ENCODE measurements around the gene CTNNA2. TPM values are rescaled to one million over a fixed set of nuclear protein-coding genes. Genes with fewer than 3 reads are reported as not detected.

The CTNNA2 gene
- total RNA-seq: not detected

- ATAC-seq: no peak
These were observed at the start of gene CTNNA2 for GRCh38 chr2:79512442-79513401. Gene CTNNA2 (plus strand): TSS chr2:79513051.

DNA sequence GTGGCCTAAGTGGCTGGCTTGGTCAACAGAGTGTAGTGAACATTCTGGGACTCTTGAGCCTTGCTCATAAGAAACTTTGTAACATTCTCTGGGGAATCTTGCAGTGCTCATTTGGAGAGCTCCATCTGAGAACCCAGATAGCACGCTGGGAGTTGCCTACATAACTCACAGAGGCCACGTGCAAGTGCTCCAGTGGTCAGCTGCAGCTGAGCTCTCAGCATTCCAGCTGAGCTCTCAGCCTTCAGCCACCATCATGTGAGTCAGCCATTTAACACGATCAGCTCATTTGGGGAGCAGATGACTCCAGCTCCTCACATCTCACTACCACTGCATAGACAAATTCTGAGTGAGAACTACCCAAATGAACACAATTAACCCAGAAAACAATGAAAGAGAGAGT is 25.5 kb upstream of the CTNNA2 start:
- no peak for ATAC-seq

DNA sequence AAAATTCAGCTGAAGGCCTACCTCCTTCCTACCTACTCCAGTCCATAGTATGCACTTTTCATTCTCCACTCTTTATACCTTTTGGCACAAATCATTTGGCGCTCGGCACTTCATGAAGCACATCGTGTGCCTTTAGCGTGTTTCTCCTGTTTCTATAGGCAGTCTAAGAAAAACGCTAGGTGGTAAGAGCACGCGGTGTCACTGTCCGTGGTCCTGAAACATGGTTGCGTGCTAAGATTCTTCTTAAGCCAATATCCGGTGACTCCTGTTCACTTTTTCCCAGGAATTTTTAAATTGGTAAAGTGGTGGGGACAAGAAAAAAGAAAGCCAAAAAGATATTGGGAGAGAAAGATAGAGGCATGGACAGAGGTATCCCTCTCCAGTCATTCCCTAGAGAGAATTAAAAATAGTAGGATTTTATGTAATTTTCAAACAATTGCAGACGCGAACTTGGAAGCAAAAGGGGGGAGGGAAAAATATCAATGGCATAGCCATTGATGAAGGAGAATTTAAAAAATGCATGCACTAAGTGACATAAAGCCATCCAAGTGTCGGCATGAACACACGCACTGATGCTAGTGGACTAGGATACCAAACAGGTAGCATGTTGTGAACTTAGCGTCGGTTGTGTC is 1.4 kb upstream of the CTNNA2 start:
- ATAC-seq: no peak

- no peak for ATAC-seq
These were observed 860 bp downstream of the CTNNA2 start for GRCh38 chr2:79513711-79514110.

GRCh38 chr2:79529636-79530035 is 16.8 kb downstream of the CTNNA2 start:
- no peak for ATAC-seq

DNA sequence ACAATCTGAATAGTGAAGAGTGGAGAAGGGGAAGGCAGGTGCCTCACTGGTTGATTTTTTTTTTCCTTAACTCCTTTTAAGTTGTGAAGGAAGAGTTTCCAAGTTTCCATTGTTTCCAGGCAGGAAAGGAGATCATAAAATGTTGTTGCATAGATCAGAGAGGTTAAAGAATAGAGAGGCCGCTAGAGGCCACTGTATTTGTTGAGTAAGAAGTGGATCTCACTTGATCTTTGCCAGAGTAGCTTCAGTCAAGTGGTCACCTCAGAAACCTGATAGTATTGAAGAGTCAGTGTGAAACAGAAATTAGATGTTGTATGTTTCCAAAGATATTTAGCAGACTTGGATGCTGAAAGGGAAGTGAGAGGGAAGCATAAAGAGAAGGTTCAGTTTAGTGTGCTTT is 17.6 kb downstream of the CTNNA2 start:
- ATAC-seq: no peak

- no peak for ATAC-seq
These were observed 34.7 kb downstream of the CTNNA2 start for GRCh38 chr2:79547568-79547967.

GRCh38 chr2:79552653-79553052 is 39.8 kb downstream of the CTNNA2 start:
- ATAC-seq: no peak

DNA sequence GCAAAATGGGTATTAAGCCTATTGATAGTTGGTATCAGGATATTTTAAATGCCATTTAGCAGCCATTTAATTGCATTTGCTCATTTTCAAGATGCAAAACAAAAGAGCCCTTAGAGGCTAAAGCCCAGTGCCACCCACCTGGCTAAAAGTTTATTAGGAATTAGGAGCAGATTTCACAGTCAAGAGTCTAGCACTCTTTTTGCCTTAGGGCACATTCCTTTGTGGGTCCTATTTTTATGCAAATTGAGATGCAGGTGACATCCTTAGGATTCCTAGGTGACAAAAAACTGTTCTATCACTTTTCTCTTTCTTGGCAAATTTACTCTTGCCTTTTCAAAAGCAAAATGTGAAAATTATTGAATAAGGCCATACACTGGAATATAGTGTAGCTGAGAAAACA is 42.0 kb downstream of the CTNNA2 start:
- ATAC-seq: no peak

- ATAC-seq: no peak
These were observed 51.2 kb downstream of the CTNNA2 start for GRCh38 chr2:79564065-79564464.

- ATAC-seq: no peak
These were observed 56.2 kb downstream of the CTNNA2 start for GRCh38 chr2:79569048-79569447.

DNA sequence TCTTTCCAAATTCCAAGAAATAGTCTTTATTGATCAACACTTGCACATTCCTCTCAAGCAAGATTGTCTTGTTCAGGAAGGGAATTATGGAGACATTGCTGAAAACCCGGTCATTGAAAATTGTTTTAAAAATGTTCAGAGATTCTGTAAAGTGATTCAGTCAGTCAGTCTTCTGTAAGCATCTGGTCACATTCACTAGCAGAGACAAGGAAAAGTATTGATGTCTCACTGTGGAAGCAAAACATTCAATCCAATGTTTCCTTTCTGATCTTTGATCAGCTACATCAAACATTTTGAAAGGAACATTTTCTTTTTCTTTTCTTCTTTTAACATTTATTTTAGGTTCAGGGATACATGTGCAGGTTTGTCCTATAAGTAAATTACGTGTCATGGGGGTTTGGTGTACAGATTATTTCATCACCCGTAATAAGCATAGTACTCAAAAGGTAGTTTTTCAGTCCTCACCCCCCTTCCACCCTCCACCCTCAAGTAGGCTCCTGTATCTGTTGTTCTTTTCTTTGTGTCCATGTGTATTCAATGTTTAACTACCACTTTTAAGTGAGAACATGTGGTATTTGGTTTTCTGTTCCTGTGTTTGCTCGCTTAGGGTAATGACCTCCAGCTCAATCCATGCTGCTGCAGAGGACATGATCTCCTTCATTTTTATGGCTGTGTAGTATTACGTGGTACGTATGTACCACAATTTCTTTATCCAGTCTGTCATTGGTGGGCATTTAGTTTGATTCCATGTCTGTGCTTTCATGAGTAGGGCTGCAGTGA is 61.2 kb downstream of the CTNNA2 start:
- no peak for ATAC-seq

DNA sequence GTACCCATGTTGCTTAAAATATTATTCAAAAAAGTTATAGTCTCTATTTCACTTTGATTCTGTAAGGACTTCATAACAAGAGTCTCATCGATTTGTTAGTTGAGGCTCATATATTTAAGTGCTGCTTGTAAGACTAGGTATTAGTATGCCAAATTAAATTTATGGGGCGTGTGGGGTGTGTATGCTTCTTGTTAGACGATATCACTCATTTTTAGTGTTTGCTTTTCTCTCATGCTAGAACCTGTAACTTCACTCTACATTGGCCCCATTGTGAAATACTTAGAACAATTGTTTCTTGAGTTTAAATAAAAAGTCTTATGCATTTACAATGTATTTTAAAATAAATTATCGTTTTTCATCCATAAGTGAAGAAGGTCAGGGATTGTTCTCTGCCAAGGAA is 63.6 kb downstream of the CTNNA2 start:
- ATAC-seq: no peak

GRCh38 chr2:79578952-79579351 is 66.1 kb downstream of the CTNNA2 start:
- ATAC-seq: no peak

DNA sequence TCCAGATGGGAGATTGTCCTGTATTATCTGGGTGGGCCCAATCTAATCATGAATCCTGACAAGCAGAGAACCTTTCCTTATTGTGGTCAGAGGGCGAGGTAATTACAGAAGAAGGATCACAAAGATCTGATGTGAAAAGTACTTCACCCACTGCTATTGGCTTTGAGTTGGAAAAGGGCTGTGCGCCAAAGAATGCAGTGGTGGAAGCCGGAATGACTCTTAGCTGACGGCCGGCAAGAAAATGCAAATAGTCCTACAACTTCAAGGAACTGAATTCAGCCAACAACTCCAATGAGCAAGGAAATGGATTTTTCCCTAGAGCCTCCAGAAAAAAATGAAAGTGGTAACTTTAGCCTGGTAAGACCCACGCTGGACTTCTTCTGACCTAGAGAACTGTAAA is 67.3 kb downstream of the CTNNA2 start:
- ATAC-seq: no peak

GRCh38 chr2:79585701-79586433 is 73.0 kb downstream of the CTNNA2 start:
- no peak for ATAC-seq

- ATAC-seq: no peak
These were observed 78.4 kb downstream of the CTNNA2 start for GRCh38 chr2:79591281-79591680.

DNA sequence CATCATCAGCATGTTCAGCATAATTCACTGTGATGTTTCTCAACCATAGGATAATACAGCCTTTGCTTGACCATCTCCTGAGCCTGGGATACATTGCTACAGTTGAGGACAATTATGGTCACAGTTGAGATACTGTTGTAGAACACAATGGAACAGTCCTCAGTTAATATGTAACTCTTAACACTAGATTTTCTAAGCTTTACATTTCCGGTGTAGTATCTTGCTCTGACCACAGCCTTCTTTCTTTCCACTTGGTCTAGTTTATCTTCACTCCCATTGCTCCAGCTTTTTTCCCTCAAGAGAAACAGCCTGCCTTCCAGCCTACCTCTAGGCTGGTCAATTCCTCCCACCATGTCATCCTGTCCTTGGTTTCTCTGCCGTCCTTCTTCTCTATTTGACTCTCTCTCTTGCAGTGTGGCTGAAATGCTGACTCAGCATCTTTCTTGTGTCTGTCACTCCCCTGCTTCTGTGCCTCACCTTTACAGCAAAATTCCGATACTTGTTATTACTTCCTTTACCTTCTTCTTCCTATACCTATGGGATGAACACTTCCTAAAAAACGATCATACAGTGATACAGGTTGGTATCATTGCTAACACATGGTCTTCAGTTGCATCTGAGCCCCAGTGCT is 80.5 kb downstream of the CTNNA2 start:
- no peak for ATAC-seq

DNA sequence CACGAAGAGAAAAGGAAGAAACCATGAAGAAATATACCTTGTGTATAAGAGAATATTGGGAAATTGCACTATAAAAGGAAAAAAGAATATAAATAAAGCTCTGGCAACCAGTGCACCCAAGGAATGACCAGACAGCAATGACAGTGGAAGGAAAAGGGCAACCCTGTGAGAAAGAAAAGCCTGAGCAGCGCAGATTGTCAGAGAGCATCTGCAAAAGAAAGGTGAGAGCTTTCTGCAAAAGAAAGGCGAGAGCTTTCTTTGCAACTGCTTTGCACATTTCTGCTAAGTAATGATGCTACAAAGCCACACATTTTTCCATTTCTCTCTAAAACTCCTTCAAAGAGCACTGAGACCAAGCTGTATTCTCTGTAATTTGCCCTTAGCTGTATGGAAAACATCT is 83.6 kb downstream of the CTNNA2 start:
- ATAC-seq: no peak

DNA sequence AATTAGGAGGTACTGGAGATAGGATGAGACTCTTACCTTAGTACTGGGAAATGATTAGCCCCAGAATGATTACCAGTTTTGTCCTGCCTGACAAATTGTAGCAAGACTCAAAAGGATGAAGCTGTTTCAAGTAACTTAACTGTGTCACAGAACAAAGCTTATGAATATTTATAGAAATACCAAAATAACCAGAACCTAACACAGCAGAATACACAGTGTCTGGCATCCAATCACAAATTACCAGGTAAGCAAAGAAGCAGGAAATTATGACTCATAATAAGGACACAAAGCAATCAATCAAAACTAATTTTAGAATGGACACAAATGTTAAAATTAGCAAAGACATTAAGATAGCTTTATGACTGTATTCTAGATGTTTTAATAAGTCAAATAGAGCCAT is 91.9 kb downstream of the CTNNA2 start:
- no peak for ATAC-seq

DNA sequence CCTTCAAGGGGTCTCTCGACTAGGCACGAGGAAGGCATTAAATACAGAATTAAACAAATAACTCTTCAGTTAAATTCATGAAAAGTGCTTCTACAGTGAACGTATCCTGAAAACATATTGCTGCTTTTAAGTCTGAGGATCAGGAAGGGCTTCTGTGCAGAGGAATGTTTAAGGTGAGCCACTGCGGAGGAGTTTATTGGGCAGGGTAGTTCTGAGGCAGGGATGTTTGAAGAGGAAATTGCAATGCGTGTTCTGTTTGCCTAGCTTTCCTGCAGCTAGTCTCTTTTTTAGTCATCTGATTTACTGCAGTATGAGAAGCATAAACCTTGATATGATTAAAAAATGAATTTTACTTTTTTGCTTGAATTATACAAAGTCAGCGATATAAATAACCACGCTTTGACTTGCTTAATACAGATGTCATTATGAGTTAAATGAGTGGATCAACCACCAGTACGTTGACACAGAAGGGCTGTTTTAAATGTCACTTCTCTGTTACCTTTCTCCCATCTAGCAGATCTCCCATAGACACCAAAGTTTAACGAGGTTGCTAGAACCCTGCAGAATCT is 98.7 kb downstream of the CTNNA2 start:
- no peak for ATAC-seq

GRCh38 chr2:79612999-79613398 is 100.1 kb downstream of the CTNNA2 start:
- no peak for ATAC-seq
